Measurements from ENCODE around the gene TEX10. TPM values are rescaled to one million over a fixed set of nuclear protein-coding genes. Genes with fewer than 3 reads are reported as not detected.
A peak's percentile ranks its signal among the peaks of the same experiment; 100 is the strongest.

The TEX10 gene
- total RNA-seq, 1 donor from 2014 or later = 35.1 TPM

DNA sequence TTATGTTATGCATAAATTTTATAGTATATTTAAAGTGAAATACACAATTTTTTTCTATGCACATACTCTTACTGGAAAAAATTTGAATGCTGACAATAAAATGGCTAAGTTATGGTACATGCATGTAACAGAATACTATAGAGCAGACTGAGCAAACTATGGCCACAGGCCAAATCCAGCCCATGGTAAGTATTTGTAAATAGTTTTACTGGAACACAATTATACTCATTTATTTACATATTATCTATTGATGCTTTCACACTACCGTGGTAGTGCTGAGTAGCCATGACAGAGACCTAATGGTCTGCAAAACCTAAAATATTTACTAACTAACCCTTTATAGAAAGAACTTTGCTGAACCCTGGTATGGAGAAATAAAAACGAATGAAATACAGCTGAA is 45.7 kb downstream of the TEX10 start:
- Mint-ChIP-seq H3K4me3 (ENCODE audit: low read depth) (no peak overlapping the region), H3K4me1 (ENCODE audit: low read depth) (peaks cover 17% of the 10 kb centered on the region), H3K27ac (no peak overlapping the region), H3K27me3 (no peaks in the 10 kb centered on the region), H3K36me3 (ENCODE audit: insufficient read depth) (peaks cover 62% of the 10 kb centered on the region), H3K9me3 (ENCODE audit: low read depth) (peaks cover 9% of the 10 kb centered on the region)
- DNase-seq (ENCODE audit: low spot score, unreplicated experiment) = no peak
- TF ChIP-seq, protein P1, sequence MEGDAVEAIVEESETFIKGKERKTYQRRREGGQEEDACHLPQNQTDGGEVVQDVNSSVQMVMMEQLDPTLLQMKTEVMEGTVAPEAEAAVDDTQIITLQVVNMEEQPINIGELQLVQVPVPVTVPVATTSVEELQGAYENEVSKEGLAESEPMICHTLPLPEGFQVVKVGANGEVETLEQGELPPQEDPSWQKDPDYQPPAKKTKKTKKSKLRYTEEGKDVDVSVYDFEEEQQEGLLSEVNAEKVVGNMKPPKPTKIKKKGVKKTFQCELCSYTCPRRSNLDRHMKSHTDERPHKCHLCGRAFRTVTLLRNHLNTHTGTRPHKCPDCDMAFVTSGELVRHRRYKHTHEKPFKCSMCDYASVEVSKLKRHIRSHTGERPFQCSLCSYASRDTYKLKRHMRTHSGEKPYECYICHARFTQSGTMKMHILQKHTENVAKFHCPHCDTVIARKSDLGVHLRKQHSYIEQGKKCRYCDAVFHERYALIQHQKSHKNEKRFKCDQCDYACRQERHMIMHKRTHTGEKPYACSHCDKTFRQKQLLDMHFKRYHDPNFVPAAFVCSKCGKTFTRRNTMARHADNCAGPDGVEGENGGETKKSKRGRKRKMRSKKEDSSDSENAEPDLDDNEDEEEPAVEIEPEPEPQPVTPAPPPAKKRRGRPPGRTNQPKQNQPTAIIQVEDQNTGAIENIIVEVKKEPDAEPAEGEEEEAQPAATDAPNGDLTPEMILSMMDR (IDR thresholded peaks at IDR 0.05; ENCODE audit: unreplicated experiment) = no peak

DNA sequence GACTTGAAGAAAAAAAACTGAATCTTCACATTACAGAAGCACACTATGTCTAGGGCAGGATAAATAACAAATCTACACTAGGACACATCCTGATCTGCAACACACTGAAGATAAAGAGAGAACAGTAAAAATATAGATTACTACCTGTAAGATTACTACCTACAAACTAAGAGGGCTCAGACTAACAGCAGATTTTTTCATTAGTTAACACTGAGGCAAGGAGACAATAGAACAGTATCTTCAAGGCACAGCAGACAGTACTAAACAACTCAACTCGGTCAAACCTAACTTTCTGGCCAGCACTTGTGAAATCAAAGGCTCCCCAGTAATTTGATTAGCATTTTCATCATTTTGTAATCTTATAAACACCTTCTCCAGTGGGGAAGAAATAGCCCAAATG is 46.5 kb downstream of the TEX10 start:
- DNase-seq (ENCODE audit: low spot score, unreplicated experiment) = no peak
- H3K36me3 Mint-ChIP-seq (ENCODE audit: insufficient read depth) = peaks cover 61% of the 10 kb centered on the region
- peaks cover 6% of the 10 kb centered on the region for H3K9me3 Mint-ChIP-seq (ENCODE audit: low read depth)
- no peaks in the 10 kb centered on the region for H3K27me3 Mint-ChIP-seq
- H3K4me1 Mint-ChIP-seq (ENCODE audit: low read depth) = peaks cover 17% of the 10 kb centered on the region
- H3K4me3 Mint-ChIP-seq (ENCODE audit: low read depth) = no peak overlapping the region
- no peak overlapping the region for H3K27ac Mint-ChIP-seq
- TF ChIP-seq, protein P1 (IDR thresholded peaks at IDR 0.05; ENCODE audit: unreplicated experiment) = no peak

DNA sequence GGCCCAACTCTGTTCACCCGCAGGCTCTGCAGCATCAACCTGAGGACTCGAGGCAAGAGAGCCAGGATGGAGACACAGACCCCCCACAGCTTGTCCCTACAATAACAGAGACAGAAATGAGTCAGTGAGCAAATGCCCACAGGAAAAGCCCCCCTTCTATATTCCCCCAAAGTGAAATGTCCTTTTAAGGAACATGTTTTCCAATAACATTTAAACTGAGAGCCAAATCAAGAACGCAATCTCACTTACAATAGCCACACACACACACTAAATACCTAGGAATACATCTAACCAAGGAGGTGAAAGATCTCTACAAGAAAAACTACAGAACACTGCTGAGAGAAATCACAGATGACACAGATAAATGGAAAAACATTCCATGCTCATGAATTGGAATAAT is 49.0 kb downstream of the TEX10 start:
- TF ChIP-seq, protein P1 (IDR thresholded peaks at IDR 0.05; ENCODE audit: unreplicated experiment) = no peak
- H3K27me3 Mint-ChIP-seq = no peaks in the 10 kb centered on the region
- peaks cover 16% of the 10 kb centered on the region for H3K4me1 Mint-ChIP-seq (ENCODE audit: low read depth)
- peaks cover 6% of the 10 kb centered on the region for H3K9me3 Mint-ChIP-seq (ENCODE audit: low read depth)
- no peak for DNase-seq (ENCODE audit: low spot score, unreplicated experiment)
- H3K27ac Mint-ChIP-seq = no peak overlapping the region
- H3K36me3 Mint-ChIP-seq (ENCODE audit: insufficient read depth) = peaks cover 50% of the 10 kb centered on the region
- no peak overlapping the region for H3K4me3 Mint-ChIP-seq (ENCODE audit: low read depth)

DNA sequence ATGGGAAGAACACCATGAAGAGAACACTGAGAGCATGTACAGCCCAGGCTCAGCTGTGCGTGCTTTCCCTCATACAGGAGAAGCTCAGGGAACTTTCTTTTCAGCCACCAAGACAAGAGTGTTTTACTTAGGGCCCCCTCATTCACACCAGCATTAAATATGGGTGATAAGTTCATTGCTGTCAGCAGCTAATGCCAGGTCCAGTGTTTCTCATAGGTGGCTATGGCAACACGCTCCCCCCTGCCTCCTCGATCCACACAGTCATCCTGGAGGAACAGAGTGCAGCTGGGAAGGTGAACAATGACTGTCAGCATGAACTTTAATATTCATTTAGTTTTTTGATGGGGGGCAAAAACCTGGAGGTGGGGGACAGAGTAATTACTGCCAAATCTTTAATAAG is 54.4 kb downstream of the TEX10 start:
- DNase-seq (ENCODE audit: low spot score, unreplicated experiment) = no peak
- H3K36me3 Mint-ChIP-seq (ENCODE audit: insufficient read depth) = peaks cover 41% of the 10 kb centered on the region
- H3K9me3 Mint-ChIP-seq (ENCODE audit: low read depth) = no peaks in the 10 kb centered on the region
- TF ChIP-seq, protein P1 (IDR thresholded peaks at IDR 0.05; ENCODE audit: unreplicated experiment) = no peak
- H3K27ac Mint-ChIP-seq = peak overlapping the region; percentile 91
- peak overlapping the region; percentile 14 for H3K4me3 Mint-ChIP-seq (ENCODE audit: low read depth)
- H3K4me1 Mint-ChIP-seq (ENCODE audit: low read depth) = peaks cover 48% of the 10 kb centered on the region
- H3K27me3 Mint-ChIP-seq = no peaks in the 10 kb centered on the region

DNA sequence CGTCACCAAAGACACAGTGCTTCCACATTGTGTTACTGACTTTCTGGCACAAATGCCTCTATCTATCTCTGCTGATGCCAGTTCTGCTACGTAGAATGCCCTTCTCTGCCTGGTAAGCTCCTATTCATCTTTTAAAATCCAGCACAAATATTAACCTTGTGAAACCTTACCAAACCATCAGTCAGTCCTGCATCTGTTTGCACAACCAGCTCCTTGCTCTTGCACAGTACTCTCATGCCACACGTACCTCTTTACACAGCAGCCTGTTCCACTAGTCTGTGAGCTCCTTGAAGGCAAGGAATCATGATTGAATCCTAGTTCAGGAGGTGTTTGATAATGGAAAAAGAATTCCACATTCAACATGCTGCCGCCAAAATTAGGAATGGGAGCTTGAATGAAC is 56.3 kb downstream of the TEX10 start:
- Mint-ChIP-seq H3K27me3 (no peaks in the 10 kb centered on the region), H3K4me1 (ENCODE audit: low read depth) (peaks cover 48% of the 10 kb centered on the region), H3K27ac (no peak overlapping the region), H3K36me3 (ENCODE audit: insufficient read depth) (peaks cover 39% of the 10 kb centered on the region), H3K4me3 (ENCODE audit: low read depth) (no peak overlapping the region), H3K9me3 (ENCODE audit: low read depth) (no peaks in the 10 kb centered on the region)
- TF ChIP-seq, protein P1 (IDR thresholded peaks at IDR 0.05; ENCODE audit: unreplicated experiment) = no peak
- no peak for DNase-seq (ENCODE audit: low spot score, unreplicated experiment)
